Forelimb muscle (tissue), 1 donor: ENCODE data around the gene MTMR3. TPM values are rescaled to one million over a fixed set of nuclear protein-coding genes. Genes with fewer than 3 reads are reported as not detected.
"Not testable (repeated sequence)": the region's sequence is repeated elsewhere in the genome, so short reads cannot be mapped to it uniquely, and the experiment has no call there.

Experiments used
- DNase-seq: peaks from one replicate; pipeline ENCODE4 v3.0.0-alpha.2; 2013; ENCODE audit warnings: low read depth
- polyA plus RNA-seq: library from polyadenylated mRNA; unstranded; fragments of 120-200 nt; gene quantifications from one replicate; pipeline ENCODE4 v1.2.1, GENCODE V29; 2013; ENCODE audit not compliant: insufficient read length

Gene MTMR3
- polyA plus RNA-seq, 1 donor, result 32.6 TPM

GRCh38 chr22:30054067-30054763 is 171.2 kb downstream of the MTMR3 start:
- DNase-seq, result no peak

GRCh38 chr22:30054764-30055069 is 171.7 kb downstream of the MTMR3 start:
- no peak for DNase-seq

GRCh38 chr22:30056015-30056414 is 173.0 kb downstream of the MTMR3 start:
- DNase-seq, result no peak

GRCh38 chr22:30057375-30057774 is 174.4 kb downstream of the MTMR3 start:
- no peak for DNase-seq

- DNase-seq, result not testable (repeated sequence)
Observed at GRCh38 chr22:30059346-30060020, 176.5 kb downstream of the MTMR3 start.

- not testable (repeated sequence) for DNase-seq
Observed at GRCh38 chr22:30061094-30061493, 178.1 kb downstream of the MTMR3 start.

GRCh38 chr22:30062259-30062658 is 179.3 kb downstream of the MTMR3 start:
- no peak for DNase-seq

- no peak for DNase-seq
Observed at GRCh38 chr22:30062950-30063349, 180.0 kb downstream of the MTMR3 start.

- no peak for DNase-seq
Observed at GRCh38 chr22:30064172-30064571, 181.2 kb downstream of the MTMR3 start.

GRCh38 chr22:30073743-30074142 is 190.8 kb downstream of the MTMR3 start:
- no peak for DNase-seq

- no peak for DNase-seq
Observed at GRCh38 chr22:30074147-30074546, 191.2 kb downstream of the MTMR3 start.

GRCh38 chr22:30074994-30075393 is 192.0 kb downstream of the MTMR3 start:
- no peak for DNase-seq

GRCh38 chr22:30077279-30077880 is 194.4 kb downstream of the MTMR3 start:
- DNase-seq, result no peak

- DNase-seq, result no peak
Observed at GRCh38 chr22:30078320-30079311, 195.6 kb downstream of the MTMR3 start.

GRCh38 chr22:30079952-30080533 is 197.1 kb downstream of the MTMR3 start, which contains the start of gene HORMAD2:
HORMAD2 (plus strand) TSS chr22:30080464; CDS start chr22:30093953, 13,489 bp downstream.
- DNase-seq, result no peak

Other genes with a start within 250 kb of the MTMR3 start
- 0.14 TPM for gene CABP7, start 163.2 kb upstream of the MTMR3 start, polyA plus RNA-seq
- 18.0 TPM for gene ZMAT5, start 116.2 kb upstream of the MTMR3 start, polyA plus RNA-seq
- 130 TPM for gene UQCR10, start 115.8 kb upstream of the MTMR3 start, polyA plus RNA-seq
- 33.8 TPM for gene ASCC2, start 44.9 kb upstream of the MTMR3 start, polyA plus RNA-seq
- gene HORMAD2, start 197.3 kb downstream of the MTMR3 start, polyA plus RNA-seq, result not detected